HG02973 (cell line): ENCODE results near the gene ADGRG7.
A peak's percentile ranks its signal among the peaks of the same experiment; 100 is the strongest.

ENCODE experiments used
- ATAC-seq: cut with Tn5 transposase; IDR thresholded peaks from one replicate; pipeline ENCODE4 v1.9.1; 2021; ENCODE audit warnings: moderate library complexity; ENCODE audit not compliant: unreplicated experiment

The ADGRG7 gene

GRCh38 chr3:100697172-100697571 lies 87.8 kb downstream of the ADGRG7 start:
- ATAC-seq, result no peak

GRCh38 chr3:100697723-100698285 lies 88.4 kb downstream of the ADGRG7 start:
- ATAC-seq, result no peak

- no peak for ATAC-seq
Measured at GRCh38 chr3:100698736-100699135, 89.3 kb downstream of the ADGRG7 start.

- ATAC-seq, result no peak
Measured at GRCh38 chr3:100700708-100701107, 91.3 kb downstream of the ADGRG7 start.

- ATAC-seq, result no peak
Measured at GRCh38 chr3:100702082-100702979, 92.9 kb downstream of the ADGRG7 start.

GRCh38 chr3:100702980-100703345 lies 93.6 kb downstream of the ADGRG7 start:
- ATAC-seq, result no peak

GRCh38 chr3:100703865-100704264 lies 94.5 kb downstream of the ADGRG7 start:
- no peak for ATAC-seq

GRCh38 chr3:100706365-100706764 lies 97.0 kb downstream of the ADGRG7 start:
- ATAC-seq, result no peak

GRCh38 chr3:100708644-100708988 lies 99.2 kb downstream of the ADGRG7 start:
- no peak for ATAC-seq

GRCh38 chr3:100708989-100709841 lies 99.8 kb downstream of the ADGRG7 start, which contains the start of gene TFG:
TFG (plus strand) TSS chr3:100709494; CDS start chr3:100713686, 4,192 bp downstream.
- ATAC-seq, result peak; percentile 92

GRCh38 chr3:100709842-100710260 lies 100.5 kb downstream of the ADGRG7 start:
- ATAC-seq, result no peak

- ATAC-seq, result peak; percentile 42
Measured at GRCh38 chr3:100710261-100710968, 101.0 kb downstream of the ADGRG7 start.

- ATAC-seq, result no peak
Measured at GRCh38 chr3:100715176-100715575, 105.8 kb downstream of the ADGRG7 start.

GRCh38 chr3:100717063-100717462 lies 107.7 kb downstream of the ADGRG7 start:
- ATAC-seq, result no peak

- ATAC-seq, result no peak
Measured at GRCh38 chr3:100717637-100718487, 108.5 kb downstream of the ADGRG7 start.

- no peak for ATAC-seq
Measured at GRCh38 chr3:100719136-100719535, 109.7 kb downstream of the ADGRG7 start.

GRCh38 chr3:100720426-100720825 lies 111.0 kb downstream of the ADGRG7 start:
- ATAC-seq, result no peak

- ATAC-seq, result no peak
Measured at GRCh38 chr3:100725935-100726513, 116.6 kb downstream of the ADGRG7 start.

- no peak for ATAC-seq
Measured at GRCh38 chr3:100726706-100727105, 117.3 kb downstream of the ADGRG7 start.

GRCh38 chr3:100730524-100730923 lies 121.1 kb downstream of the ADGRG7 start:
- ATAC-seq, result no peak
